Suprapubic skin (tissue), 4 donors: Measurements from ENCODE around the gene GNRHR. TPM values are rescaled to one million over a fixed set of nuclear protein-coding genes. Genes with fewer than 3 reads are reported as not detected.
A peak's percentile ranks its signal among the peaks of the same experiment; 100 is the strongest.

Source experiments
- DNase-seq, 2 donors: peaks; one replicate each; pipeline ENCODE4 v3.0.0-alpha.2; 2019; ENCODE audit warnings: low spot score in 2 of 2
- H3K27ac ChIP-seq: fragments of 200-600 bp; sonication (generic); one replicate; pipeline ENCODE4 v1.5.1; 2019
- H3K27me3 ChIP-seq: fragments of 200-600 bp; sonication (generic); one replicate; pipeline ENCODE4 v1.5.1; 2019
- H3K36me3 ChIP-seq: fragments of 200-600 bp; sonication (generic); one replicate; pipeline ENCODE4 v1.5.1; 2019
- H3K4me1 ChIP-seq: fragments of 200-600 bp; sonication (generic); one replicate; pipeline ENCODE4 v1.5.1; 2019
- H3K4me3 ChIP-seq: fragments of 200-600 bp; sonication (generic); one replicate; pipeline ENCODE4 v1.5.1; 2019; ENCODE audit warnings: mild to moderate bottlenecking
- H3K9me3 ChIP-seq: fragments of 200-600 bp; sonication (generic); one replicate; pipeline ENCODE4 v1.5.1; 2019
- CTCF ChIP-seq, 2 donors: fragments of 200-600 bp in 1 of 2; fragments of 450-650 bp in 1 of 2; sonication (generic) in 1 of 2; IDR thresholded peaks; one replicate each; pipeline ENCODE4 v1.5.1; 2016 to 2019; ENCODE audit warnings: antibody characterized with exemption in 2 of 2, mild to moderate bottlenecking in 1 of 2, moderate library complexity in 1 of 2
- EP300 ChIP-seq: sonication (generic); formaldehyde crosslinking; IDR thresholded peaks from one replicate; pipeline ENCODE4 v1.6.1; 2017; ENCODE audit warnings: antibody characterized with exemption
- POLR2A ChIP-seq, 2 donors: fragments of 450-650 bp; IDR thresholded peaks; one replicate each; pipeline ENCODE4 v1.6.1; 2017; ENCODE audit warnings: antibody characterized with exemption in 2 of 2, mild to moderate bottlenecking in 2 of 2, moderate library complexity in 2 of 2
- POLR2AphosphoS5 ChIP-seq, 3 donors: sonication (generic); formaldehyde crosslinking; IDR thresholded peaks; one replicate each; pipeline ENCODE4 v1.6.1; 2017; ENCODE audit warnings: antibody characterized with exemption in 3 of 3
- WGBS: methylation state at CpG from one replicate; pipeline ENCODE4 v1.1.5; 2018; 5-methylcytosine and 5-hydroxymethylcytosine counted together
- total RNA-seq, 4 donors: library from RNA; depleted of rRNA; stranded (reverse); fragments of >200 nt; gene quantifications; one replicate each; pipeline ENCODE4 v1.1.0, GENCODE V29; 2016

GNRHR gene
- total RNA-seq, 4 donors from 2014 or later: not detected

- no peak for DNase-seq
- Histone ChIP-seq H3K9me3 (no peaks in the 10 kb centered on the region), H3K36me3 (peaks cover 9% of the 10 kb centered on the region), H3K27ac (no peak overlapping the region), H3K4me1 (peaks cover 12% of the 10 kb centered on the region), H3K27me3 (no peaks in the 10 kb centered on the region), H3K4me3 (no peak overlapping the region)
- TF ChIP-seq POLR2A (IDR thresholded peaks at IDR 0.05): no peak
- no peak for TF ChIP-seq CTCF (IDR thresholded peaks at IDR 0.05)
- TF ChIP-seq POLR2AphosphoS5 (IDR thresholded peaks at IDR 0.05): no peak
- no peak for TF ChIP-seq EP300
- 96% methylated on average over 2 of the region's 2 CpGs for WGBS
Observed at GRCh38 chr4:67717586-67717985, 36.6 kb downstream of the GNRHR start.

DNA sequence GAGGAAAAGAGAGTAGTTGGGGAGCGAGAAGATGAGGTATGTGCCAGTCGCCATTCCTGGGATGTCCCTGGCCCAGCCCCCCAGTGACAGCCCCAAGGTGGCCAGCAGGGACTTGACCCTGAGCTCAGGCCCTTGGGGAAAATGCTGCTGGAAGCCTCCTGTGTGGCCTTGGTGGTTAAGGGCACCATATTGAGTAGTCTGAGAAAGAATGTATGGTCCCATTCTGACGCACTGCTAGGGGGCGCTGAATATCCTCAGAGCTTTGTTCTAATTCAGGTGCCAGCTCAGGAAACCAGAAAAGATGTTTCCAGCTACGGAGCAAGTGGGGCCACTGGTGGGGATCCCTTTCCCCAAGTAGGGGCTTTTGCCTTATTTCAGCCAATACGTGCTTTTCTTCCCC is 39.2 kb downstream of the GNRHR start:
- Histone ChIP-seq H3K9me3 (no peaks in the 10 kb centered on the region), H3K36me3 (no peaks in the 10 kb centered on the region), H3K27ac (no peak overlapping the region), H3K27me3 (no peaks in the 10 kb centered on the region), H3K4me1 (peaks cover 22% of the 10 kb centered on the region), H3K4me3 (no peak overlapping the region)
- no peak for TF ChIP-seq POLR2AphosphoS5 (IDR thresholded peaks at IDR 0.05)
- TF ChIP-seq POLR2A (IDR thresholded peaks at IDR 0.05): no peak
- TF ChIP-seq CTCF (IDR thresholded peaks at IDR 0.05): no peak
- TF ChIP-seq EP300: no peak
- WGBS: 90% methylated on average over 6 of the region's 6 CpGs
- DNase-seq: no peak

- no peak overlapping the region for H3K4me3 ChIP-seq
- DNase-seq: no peak
- H3K36me3 ChIP-seq: no peaks in the 10 kb centered on the region
- TF ChIP-seq EP300: no peak
- TF ChIP-seq POLR2AphosphoS5 (IDR thresholded peaks at IDR 0.05): no peak
- TF ChIP-seq CTCF (IDR thresholded peaks at IDR 0.05): no peak
- no peak for TF ChIP-seq POLR2A (IDR thresholded peaks at IDR 0.05)
- peaks cover 22% of the 10 kb centered on the region for H3K4me1 ChIP-seq
- H3K27ac ChIP-seq: no peak overlapping the region
- 79% methylated on average over 1 of the region's 1 CpG for WGBS
- no peaks in the 10 kb centered on the region for H3K27me3 ChIP-seq
- no peaks in the 10 kb centered on the region for H3K9me3 ChIP-seq
Observed at GRCh38 chr4:67714248-67714583, 40.0 kb downstream of the GNRHR start.

DNA sequence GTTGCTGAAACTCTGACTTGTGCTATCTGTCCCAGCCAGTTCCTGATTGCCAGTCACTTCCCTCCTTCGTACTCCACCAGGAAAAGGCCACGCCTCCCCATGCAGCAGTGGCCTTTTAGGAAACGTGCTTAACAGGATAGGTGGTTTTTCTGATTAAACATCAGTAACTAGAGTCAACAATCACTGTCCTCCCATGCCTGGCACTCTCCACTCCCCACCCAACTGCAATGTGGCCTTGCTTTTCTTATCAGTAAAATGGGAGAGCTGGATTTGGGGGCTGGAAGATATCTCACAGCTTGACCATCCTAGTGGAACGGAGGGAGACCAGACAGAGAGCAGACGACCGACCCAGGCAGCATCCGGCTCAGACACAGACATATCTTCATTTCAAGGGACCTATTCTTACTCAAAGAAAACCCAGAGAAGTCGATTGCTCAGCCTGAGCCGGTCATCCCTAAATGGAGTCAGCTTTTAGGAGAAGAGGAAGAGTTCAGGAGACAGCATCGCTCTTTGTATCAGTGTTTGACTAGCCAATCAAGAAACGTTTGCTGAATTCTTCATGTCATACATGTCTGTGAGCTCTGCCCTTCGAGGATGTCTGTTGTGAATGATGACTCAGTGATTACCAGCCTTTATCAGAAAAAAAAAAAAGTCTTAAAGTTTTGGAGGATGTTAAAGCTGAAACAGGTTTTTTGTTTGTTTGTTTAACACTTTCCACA is 40.5 kb downstream of the GNRHR start:
- no peak for DNase-seq
- Histone ChIP-seq H3K36me3 (no peaks in the 10 kb centered on the region), H3K4me3 (no peak overlapping the region), H3K4me1 (peaks cover 22% of the 10 kb centered on the region), H3K9me3 (no peaks in the 10 kb centered on the region), H3K27me3 (no peaks in the 10 kb centered on the region), H3K27ac (peak overlapping the region; percentile 12)
- TF ChIP-seq POLR2AphosphoS5 (IDR thresholded peaks at IDR 0.05): no peak
- no peak for TF ChIP-seq CTCF (IDR thresholded peaks at IDR 0.05)
- TF ChIP-seq POLR2A (IDR thresholded peaks at IDR 0.05): no peak
- TF ChIP-seq EP300: no peak
- WGBS: 65% methylated on average over 12 of the region's 12 CpGs

DNA sequence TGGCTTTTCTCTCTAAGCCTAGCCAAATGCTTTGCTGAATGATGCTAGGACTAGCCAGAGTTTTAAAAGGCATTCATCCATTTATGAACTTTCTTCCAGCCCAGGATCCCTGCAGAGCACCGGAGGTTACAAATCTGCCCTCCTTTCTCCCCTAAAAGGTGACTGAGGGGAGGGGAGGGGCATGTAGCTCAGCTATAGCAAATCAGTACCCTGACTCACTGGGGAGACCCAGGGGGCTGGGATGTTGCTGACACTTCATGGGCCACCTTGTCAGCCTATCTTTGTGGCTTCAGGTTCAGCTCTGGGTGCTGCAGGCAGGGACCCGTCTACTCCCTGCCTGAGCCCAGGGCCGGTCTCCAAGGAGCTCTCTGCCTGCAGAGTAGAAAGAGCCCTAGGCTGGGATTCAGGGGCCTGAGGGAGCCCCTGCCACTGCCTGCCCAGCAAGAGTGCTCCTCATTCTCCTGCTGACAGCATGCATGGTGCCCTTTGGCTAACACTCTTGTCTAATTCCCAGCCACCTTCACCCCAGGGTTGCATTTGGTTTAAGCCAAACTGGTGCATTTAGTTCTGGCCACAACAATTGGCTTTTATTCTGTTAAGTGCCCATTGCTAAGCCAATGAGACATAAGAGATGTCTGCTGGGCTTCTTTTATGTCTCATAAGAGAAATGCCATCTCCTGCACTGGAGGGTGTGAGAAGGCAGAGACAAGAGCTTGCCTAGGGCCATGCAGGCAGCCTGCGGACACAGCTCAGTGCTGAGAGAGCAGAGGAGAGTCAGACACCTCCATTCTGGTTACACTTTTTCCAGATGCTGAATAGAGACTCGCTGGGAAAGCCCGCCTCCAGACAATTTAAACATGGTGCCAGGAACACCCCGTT is 41.3 kb downstream of the GNRHR start:
- no peaks in the 10 kb centered on the region for H3K9me3 ChIP-seq
- DNase-seq: no peak
- 62% methylated on average over 5 of the region's 7 CpGs for WGBS
- no peaks in the 10 kb centered on the region for H3K27me3 ChIP-seq
- TF ChIP-seq POLR2A (IDR thresholded peaks at IDR 0.05) (no peak), CTCF (IDR thresholded peaks at IDR 0.05) (no peak)
- H3K36me3 ChIP-seq: no peaks in the 10 kb centered on the region
- H3K4me1 ChIP-seq: peaks cover 22% of the 10 kb centered on the region
- peak overlapping the region; percentile 12 for H3K27ac ChIP-seq
- no peak overlapping the region for H3K4me3 ChIP-seq
